Measurements from ENCODE around the gene IL1RAP. TPM values are rescaled to one million over a fixed set of nuclear protein-coding genes. Genes with fewer than 3 reads are reported as not detected.

The IL1RAP gene
- total RNA-seq, 2 experiments from 2014 or later, result 10.3 to 11.6 TPM

DNA sequence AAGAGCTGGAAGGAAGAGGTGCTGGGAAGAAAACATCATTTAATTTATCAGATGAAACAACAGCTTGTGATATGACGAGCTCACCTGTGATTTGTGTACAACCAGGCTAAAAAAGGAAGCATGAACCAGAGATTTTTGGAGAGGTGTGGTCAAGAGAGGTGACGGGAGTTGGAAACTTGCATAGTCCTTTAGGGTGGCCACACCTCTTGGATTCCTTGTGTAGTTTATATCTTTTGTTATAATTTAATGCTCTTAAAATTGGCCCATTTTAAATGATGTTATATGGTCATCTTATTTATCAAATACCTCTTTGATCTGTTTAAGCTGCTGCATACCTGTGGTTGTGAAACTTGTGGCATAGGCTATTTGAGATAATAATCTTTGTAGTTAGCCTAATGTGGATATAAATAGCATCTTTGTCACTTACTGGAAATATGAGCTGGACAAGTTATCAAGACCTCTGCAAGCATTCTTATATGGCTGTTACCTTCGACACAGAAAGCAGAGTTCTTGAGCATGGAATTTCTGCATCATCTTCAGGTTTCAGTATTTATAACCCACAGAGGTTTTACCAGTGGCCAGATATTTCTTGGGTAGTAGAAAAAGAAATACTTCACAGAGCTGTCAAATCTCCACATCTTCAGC, 49.1 kb downstream of the IL1RAP start:
- Mint-ChIP-seq H3K36me3 (ENCODE audit: low read depth) (peaks cover 41% of the 10 kb centered on the region), H3K9me3 (ENCODE audit: insufficient read depth) (peaks cover 17% of the 10 kb centered on the region), H3K4me3 (no peak overlapping the region), H3K4me1 (ENCODE audit: low read depth) (peaks cover 33% of the 10 kb centered on the region), H3K27ac (no peak overlapping the region), H3K27me3 (ENCODE audit: low read depth) (no peaks in the 10 kb centered on the region)
- ATAC-seq (peak; percentile 24), DNase-seq (no peak)
- ChIA-PET CTCF (interaction anchor here (1.6 kb wide), 1 partner anchor 55 kb away, joined by 5 read pairs; no protein-coding TSS in a partner anchor), POLR2A (no interaction called here)

DNA sequence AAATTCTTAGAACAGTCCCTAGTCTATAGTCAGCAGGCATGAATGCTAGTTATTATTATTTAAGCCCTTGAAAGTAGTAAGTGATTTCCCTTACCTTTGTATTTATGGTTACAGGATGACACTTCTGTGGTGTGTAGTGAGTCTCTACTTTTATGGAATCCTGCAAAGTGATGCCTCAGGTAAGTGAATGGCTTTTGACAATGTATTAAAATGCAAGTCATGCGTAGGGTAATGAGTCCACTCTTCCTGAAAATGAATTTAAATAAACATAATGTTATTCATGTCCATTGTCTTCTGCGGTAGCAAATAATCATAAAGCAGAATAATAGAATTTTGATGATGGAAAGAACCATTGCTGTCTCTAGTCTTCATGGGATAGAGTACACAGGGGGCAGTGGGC, 50.3 kb downstream of the IL1RAP start:
- Mint-ChIP-seq H3K36me3 (ENCODE audit: low read depth) (peaks cover 33% of the 10 kb centered on the region), H3K27ac (no peak overlapping the region), H3K4me1 (ENCODE audit: low read depth) (peaks cover 30% of the 10 kb centered on the region), H3K4me3 (no peak overlapping the region), H3K27me3 (ENCODE audit: low read depth) (no peaks in the 10 kb centered on the region), H3K9me3 (ENCODE audit: insufficient read depth) (peaks cover 9% of the 10 kb centered on the region)
- ChIA-PET CTCF (no interaction called here), POLR2A (no interaction called here)
- no peak for ATAC-seq
- DNase-seq, result no peak

DNA sequence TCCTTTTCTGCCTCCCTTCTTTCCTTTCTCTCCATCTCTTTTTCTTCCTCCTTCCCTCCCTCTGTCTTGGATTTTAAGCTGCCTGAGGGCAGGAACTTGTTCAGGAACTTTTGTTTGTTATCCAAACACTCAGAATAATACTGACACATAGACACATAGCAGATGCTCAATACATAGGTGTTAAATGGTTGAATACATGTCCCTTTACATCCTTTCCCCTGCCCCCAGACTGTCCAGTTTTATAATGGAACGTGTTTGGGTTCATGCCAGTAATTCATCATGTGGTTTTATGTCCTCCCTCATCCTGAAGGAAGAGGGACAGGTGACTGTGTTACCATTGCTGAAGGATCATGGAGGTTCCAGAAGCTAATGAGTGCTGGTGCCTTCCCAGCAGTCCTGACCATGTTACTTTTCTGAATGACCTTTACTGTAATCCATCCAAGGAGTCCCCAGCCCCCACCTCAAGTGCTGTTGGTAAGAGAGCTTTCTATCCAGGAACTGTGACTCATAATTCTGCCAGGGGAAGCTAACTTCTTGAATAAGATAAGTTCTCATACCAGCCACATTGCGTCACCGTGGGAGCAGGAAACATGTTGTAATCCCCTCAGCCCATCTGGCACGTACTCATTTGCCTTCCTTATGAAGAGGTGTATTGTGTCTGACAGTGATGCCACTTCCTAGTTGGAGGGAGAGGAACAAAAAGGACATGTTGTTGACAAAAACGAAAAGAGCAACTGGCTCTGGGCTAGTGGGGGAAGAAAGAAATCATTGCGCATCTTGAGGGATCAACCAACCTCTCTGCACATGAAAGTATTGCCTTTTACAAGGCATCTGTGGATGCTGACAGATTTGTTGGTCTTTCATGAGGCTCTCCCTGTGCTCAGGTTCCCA, 52.4 kb downstream of the IL1RAP start:
- no peaks in the 10 kb centered on the region for H3K27me3 Mint-ChIP-seq (ENCODE audit: low read depth)
- no peaks in the 10 kb centered on the region for H3K9me3 Mint-ChIP-seq (ENCODE audit: insufficient read depth)
- no peak overlapping the region for H3K4me3 Mint-ChIP-seq
- peak overlapping the region; percentile 40 for H3K27ac Mint-ChIP-seq
- peak; percentile 79 for ATAC-seq
- H3K4me1 Mint-ChIP-seq (ENCODE audit: low read depth), result peaks cover 30% of the 10 kb centered on the region
- CTCF ChIA-PET, result interaction anchor here (0.8 to 1.1 kb wide), 3 partner anchors 10 to 53 kb away, joined by 3 to 4 read pairs (median 3); partner anchors contain the start of gene IL1RAP
- POLR2A ChIA-PET, result interaction anchor here (1.1 to 2.2 kb wide), 2 partner anchors 52 to 53 kb away, joined by 6 to 7 read pairs; no protein-coding TSS in a partner anchor
- DNase-seq, result peak; percentile 72
- H3K36me3 Mint-ChIP-seq (ENCODE audit: low read depth), result peaks cover 24% of the 10 kb centered on the region

DNA sequence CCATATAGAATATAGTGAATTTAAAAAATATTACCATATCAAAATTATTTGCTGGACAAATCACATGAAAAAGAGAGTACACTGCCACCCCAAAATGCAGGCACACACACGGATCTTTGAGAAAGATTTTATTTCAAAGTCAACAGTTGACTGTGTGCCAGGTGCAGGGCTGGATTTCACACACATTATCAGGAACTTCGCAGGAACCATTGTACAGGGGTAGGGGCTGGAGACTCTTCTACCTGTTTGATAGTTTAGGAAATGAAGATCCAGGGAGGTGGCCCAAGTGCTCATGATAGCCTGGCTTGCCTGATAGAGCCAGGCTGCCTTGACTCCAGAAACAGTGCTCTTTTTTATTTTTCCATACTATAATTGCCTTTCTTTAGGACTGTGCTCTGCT, 54.2 kb downstream of the IL1RAP start:
- Mint-ChIP-seq H3K4me3 (no peak overlapping the region), H3K36me3 (ENCODE audit: low read depth) (peaks cover 26% of the 10 kb centered on the region), H3K4me1 (ENCODE audit: low read depth) (peaks cover 25% of the 10 kb centered on the region), H3K27me3 (ENCODE audit: low read depth) (no peaks in the 10 kb centered on the region), H3K9me3 (ENCODE audit: insufficient read depth) (no peaks in the 10 kb centered on the region), H3K27ac (no peak overlapping the region)
- DNase-seq, result no peak
- POLR2A ChIA-PET, result interaction anchor here (2.2 kb wide), 1 partner anchor 55 kb away, joined by 6 read pairs; no protein-coding TSS in a partner anchor
- CTCF ChIA-PET, result no interaction called here
- ATAC-seq, result no peak

DNA sequence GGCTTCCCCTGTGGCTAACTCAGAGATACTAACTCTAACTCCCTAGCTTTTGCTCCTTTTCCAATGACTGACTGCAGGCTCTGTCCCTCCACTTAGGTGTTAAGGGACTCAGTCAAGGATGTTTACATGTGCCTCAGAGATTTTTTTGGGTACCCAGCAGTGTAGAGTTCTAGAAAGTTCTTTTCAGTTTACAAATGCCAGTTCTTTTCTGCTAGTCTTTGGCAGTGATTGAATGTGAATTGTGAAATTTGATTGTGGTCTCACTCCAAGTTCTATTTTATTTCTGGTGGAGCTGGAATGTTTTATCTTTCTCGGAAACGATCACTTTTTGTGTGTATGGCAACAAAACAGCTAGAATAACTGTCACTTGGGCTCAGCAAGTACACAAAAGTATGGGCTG, 60.6 kb downstream of the IL1RAP start:
- Mint-ChIP-seq H3K9me3 (ENCODE audit: insufficient read depth) (peaks cover 10% of the 10 kb centered on the region), H3K36me3 (ENCODE audit: low read depth) (peaks cover 26% of the 10 kb centered on the region), H3K4me1 (ENCODE audit: low read depth) (peaks cover 14% of the 10 kb centered on the region), H3K27ac (no peak overlapping the region), H3K4me3 (no peak overlapping the region), H3K27me3 (ENCODE audit: low read depth) (no peaks in the 10 kb centered on the region)
- DNase-seq (no peak), ATAC-seq (no peak)
- CTCF ChIA-PET, result no interaction called here
- POLR2A ChIA-PET, result no interaction called here

DNA sequence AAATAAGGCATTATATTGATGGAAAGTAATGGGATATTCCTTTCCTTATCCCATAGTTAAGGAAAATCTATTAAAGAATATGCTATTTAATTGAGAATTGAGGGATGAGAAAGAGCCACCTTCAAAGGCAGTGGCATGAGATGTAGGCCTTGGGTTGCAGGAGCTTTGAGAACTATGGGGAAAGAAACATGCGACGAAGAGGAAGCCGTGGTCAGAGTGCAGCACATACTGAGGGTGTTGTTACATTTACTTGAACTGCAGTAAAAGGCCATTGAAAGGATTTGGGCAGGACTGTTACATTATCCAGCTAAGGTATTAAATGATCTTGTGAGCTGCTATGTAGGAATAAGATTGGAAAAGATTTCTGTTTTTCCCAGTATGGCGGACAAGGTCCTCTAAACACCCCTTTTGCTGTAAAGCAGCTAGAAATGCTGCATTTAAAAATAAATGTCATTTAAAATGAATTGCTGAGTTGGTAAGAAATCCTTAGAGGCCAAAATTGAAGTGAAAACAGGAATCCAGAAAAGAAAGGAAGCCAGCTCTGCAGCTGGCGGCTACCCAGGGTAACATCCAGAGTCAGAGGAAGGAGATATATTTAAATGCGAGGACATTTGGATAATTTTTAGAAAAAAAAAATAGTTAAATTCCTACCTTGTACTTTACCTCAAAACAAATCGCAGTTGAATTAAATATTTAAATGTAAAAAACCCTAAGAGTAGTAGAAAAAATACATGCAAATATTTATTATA, 61.7 kb downstream of the IL1RAP start:
- Mint-ChIP-seq H3K9me3 (ENCODE audit: insufficient read depth) (peaks cover 10% of the 10 kb centered on the region), H3K27me3 (ENCODE audit: low read depth) (no peaks in the 10 kb centered on the region), H3K4me1 (ENCODE audit: low read depth) (peaks cover 14% of the 10 kb centered on the region), H3K4me3 (no peak overlapping the region), H3K27ac (peak overlapping the region; percentile 52), H3K36me3 (ENCODE audit: low read depth) (peaks cover 31% of the 10 kb centered on the region)
- ATAC-seq (peak; percentile 64), DNase-seq (peak; percentile 48)
- ChIA-PET CTCF (interaction anchor here (0.6 to 2.2 kb wide), 4 partner anchors 9 to 85 kb away, joined by 3 to 4 read pairs (median 3); no protein-coding TSS in a partner anchor), POLR2A (interaction anchor here (0.7 kb wide), 1 partner anchor 60 kb away, joined by 3 read pairs; no protein-coding TSS in a partner anchor)

DNA sequence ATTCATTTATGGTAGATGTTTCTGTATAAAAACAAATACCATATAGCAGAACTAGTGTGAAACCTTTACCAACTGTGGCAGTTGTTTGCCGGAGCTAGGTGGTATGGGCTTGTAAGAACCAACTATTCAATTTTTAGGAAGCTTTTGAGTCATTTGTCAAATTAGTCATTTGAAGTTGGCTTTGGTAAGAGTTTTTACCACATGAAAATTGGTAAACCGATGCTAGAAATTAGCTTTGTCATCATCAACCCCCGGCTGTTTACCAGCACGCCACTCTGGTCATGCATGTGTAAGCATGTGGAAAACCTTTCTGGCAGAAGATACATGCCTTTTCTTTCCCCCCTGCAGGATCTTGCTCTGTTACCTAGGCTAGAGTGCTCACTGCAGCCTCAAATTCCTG, 63.3 kb downstream of the IL1RAP start:
- ChIA-PET CTCF (interaction anchor here (1.2 to 2.2 kb wide), 2 partner anchors 10 to 11 kb away, joined by 3 to 4 read pairs; no protein-coding TSS in a partner anchor), POLR2A (no interaction called here)
- DNase-seq (no peak), ATAC-seq (no peak)
- Mint-ChIP-seq H3K9me3 (ENCODE audit: insufficient read depth) (peaks cover 10% of the 10 kb centered on the region), H3K4me1 (ENCODE audit: low read depth) (peaks cover 22% of the 10 kb centered on the region), H3K27ac (no peak overlapping the region), H3K27me3 (ENCODE audit: low read depth) (no peaks in the 10 kb centered on the region), H3K4me3 (no peak overlapping the region), H3K36me3 (ENCODE audit: low read depth) (peaks cover 26% of the 10 kb centered on the region)

DNA sequence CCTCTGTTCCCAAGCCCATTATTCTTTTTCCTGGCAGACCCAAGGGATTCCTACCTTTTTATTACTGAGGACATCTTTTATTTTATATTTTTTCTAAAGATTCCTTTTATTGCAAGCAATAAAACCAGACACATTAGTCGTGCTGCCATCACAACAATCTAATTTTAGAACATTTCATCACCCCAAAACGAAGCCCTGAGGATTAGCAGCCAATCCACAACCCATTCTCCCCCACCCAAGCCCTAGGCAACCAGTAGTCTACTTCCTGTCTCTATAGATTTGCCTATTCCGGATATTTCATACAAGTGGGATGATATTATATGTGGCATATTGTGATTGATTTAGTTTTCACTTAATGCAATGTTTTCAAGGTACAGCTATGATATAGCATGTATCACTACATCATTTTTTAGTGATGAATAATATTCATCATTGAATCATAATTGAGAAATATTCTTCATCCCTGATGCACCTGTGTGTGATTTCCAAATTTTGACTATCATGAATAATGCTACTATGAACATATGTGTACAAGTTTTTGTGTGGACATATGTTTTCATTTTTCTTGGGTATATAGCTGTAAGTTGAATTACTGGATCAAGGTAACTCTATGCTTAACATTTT, 65.7 kb downstream of the IL1RAP start:
- Mint-ChIP-seq H3K27ac (no peak overlapping the region), H3K9me3 (ENCODE audit: insufficient read depth) (peaks cover 10% of the 10 kb centered on the region), H3K4me1 (ENCODE audit: low read depth) (peaks cover 18% of the 10 kb centered on the region), H3K27me3 (ENCODE audit: low read depth) (no peaks in the 10 kb centered on the region), H3K4me3 (no peak overlapping the region), H3K36me3 (ENCODE audit: low read depth) (peaks cover 21% of the 10 kb centered on the region)
- POLR2A ChIA-PET, result interaction anchor here (0.6 kb wide), 1 partner anchor 66 kb away, joined by 3 read pairs; no protein-coding TSS in a partner anchor
- DNase-seq, result no peak
- CTCF ChIA-PET, result interaction anchor here (3.0 kb wide), 1 partner anchor 10 kb away, joined by 10 read pairs; no protein-coding TSS in a partner anchor
- ATAC-seq, result no peak

DNA sequence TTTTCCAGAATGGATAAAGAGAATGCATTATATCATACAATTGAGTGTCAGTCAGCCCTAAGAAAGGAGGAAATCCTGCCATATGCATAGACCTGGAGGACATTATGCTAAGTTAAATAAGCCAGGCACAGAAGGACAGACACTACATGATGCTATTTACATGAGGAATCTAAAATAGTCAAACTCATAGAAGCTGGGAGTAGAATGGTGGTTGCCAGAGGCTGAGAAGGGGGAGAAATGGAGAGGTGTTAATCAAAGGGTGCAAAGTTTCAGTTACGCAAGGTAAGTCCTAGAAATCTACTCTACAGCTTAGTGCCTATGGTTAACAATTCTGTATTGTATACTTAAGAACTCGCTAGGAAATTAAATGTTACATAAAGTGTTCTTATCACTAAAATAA, 66.5 kb downstream of the IL1RAP start:
- peaks cover 9% of the 10 kb centered on the region for H3K9me3 Mint-ChIP-seq (ENCODE audit: insufficient read depth)
- H3K4me3 Mint-ChIP-seq, result no peak overlapping the region
- H3K27ac Mint-ChIP-seq, result no peak overlapping the region
- ChIA-PET CTCF (interaction anchor here (1.6 to 3.0 kb wide), 2 partner anchors 11 to 38 kb away, joined by 5 to 10 read pairs; no protein-coding TSS in a partner anchor), POLR2A (interaction anchor here (0.6 kb wide), 1 partner anchor 67 kb away, joined by 3 read pairs; no protein-coding TSS in a partner anchor)
- H3K4me1 Mint-ChIP-seq (ENCODE audit: low read depth), result peaks cover 15% of the 10 kb centered on the region
- H3K36me3 Mint-ChIP-seq (ENCODE audit: low read depth), result peaks cover 17% of the 10 kb centered on the region
- H3K27me3 Mint-ChIP-seq (ENCODE audit: low read depth), result no peaks in the 10 kb centered on the region
- DNase-seq (no peak), ATAC-seq (no peak)

DNA sequence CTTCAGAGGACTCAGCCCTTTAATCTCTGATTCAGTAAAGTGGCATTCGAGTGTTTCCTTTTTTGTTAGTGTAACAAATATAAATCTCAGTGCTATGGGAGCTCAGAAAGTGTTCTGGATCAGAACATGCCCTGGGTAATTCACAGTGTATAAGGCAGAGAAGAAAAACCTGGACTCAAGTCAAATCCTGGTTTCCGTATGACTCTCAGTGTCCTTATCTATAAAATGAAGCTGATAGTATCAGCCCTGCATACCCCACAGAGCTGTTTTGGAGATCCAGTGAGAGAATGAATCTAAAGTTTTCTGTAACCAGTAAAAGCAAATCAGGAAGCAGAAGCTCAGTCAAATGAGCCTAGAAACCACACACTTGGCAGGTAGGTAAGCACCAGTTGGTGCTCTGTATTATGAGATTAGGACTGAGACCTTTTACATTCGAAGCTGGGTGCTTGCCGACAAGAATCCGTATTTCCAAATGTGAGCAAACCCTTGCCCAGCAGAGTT, 67.2 kb downstream of the IL1RAP start:
- ChIA-PET POLR2A (interaction anchor here (1.0 kb wide), 1 partner anchor 38 kb away, joined by 3 read pairs; no protein-coding TSS in a partner anchor), CTCF (interaction anchor here (0.8 to 3.0 kb wide), 3 partner anchors 11 to 56 kb away, joined by 3 to 10 read pairs (median 5); no protein-coding TSS in a partner anchor)
- Mint-ChIP-seq H3K27me3 (ENCODE audit: low read depth) (no peaks in the 10 kb centered on the region), H3K27ac (no peak overlapping the region), H3K4me3 (no peak overlapping the region), H3K9me3 (ENCODE audit: insufficient read depth) (peaks cover 5% of the 10 kb centered on the region), H3K4me1 (ENCODE audit: low read depth) (peaks cover 16% of the 10 kb centered on the region), H3K36me3 (ENCODE audit: low read depth) (peaks cover 17% of the 10 kb centered on the region)
- DNase-seq (no peak), ATAC-seq (peak; percentile 23)

Measured in activated CD8-positive, alpha-beta T cell treated with anti-CD3 and anti-CD28 coated beads, Interleukin-2, amount 10 ng/mL, durations not matched to agents 7 days and 5 days (primary cell).